Activated CD4-positive, alpha-beta memory T cell treated with anti-CD3 and anti-CD28 coated beads for 36 hours (primary cell): Measurements from ENCODE around the gene IFT25. TPM values are rescaled to one million over a fixed set of nuclear protein-coding genes. Genes with fewer than 3 reads are reported as not detected.
"Not testable (repeated sequence)": the region's sequence is repeated elsewhere in the genome, so short reads cannot be mapped to it uniquely, and the experiment has no call there.

Experiments used
- CTCF ChIA-PET: fragments of 350-600 bp; sonication (Branson Sonifier 250); formaldehyde crosslinking; loops from one replicate; lab custom pipeline; 2021; ENCODE audit warnings: antibody characterized with exemption, inconsistent platforms; lab: Charles Lee
- POLR2A ChIA-PET: fragments of 350-600 bp; sonication (Branson Sonifier 250); formaldehyde crosslinking; loops from one replicate; lab custom pipeline; 2021; ENCODE audit warnings: antibody characterized with exemption; lab: Charles Lee
- DNase-seq: peaks from one replicate; pipeline ENCODE4 v3.0.0-alpha.2; 2020
- H3K27ac Mint-ChIP-seq: one replicate; pipeline ENCODE4 v1.8.0; 2021; ENCODE audit warnings: mixed read lengths
- H3K27me3 Mint-ChIP-seq: one replicate; pipeline ENCODE4 v1.8.0; 2021; ENCODE audit warnings: mixed read lengths
- H3K36me3 Mint-ChIP-seq: one replicate; pipeline ENCODE4 v1.8.0; 2021; ENCODE audit warnings: mixed read lengths
- H3K4me1 Mint-ChIP-seq: one replicate; pipeline ENCODE4 v1.8.0; 2021; ENCODE audit warnings: low read depth, mixed read lengths
- H3K4me3 Mint-ChIP-seq: one replicate; pipeline ENCODE4 v1.8.0; 2021; ENCODE audit warnings: mild to moderate bottlenecking, mixed read lengths
- H3K9me3 Mint-ChIP-seq: one replicate; pipeline ENCODE4 v1.8.0; 2021; ENCODE audit warnings: mixed read lengths
- intact Hi-C: fragments of 100-400 bp; cut with micrococcal nuclease; formaldehyde crosslinking; loops from one replicate; pipeline ENCODE4 v1.15.1; 2023
- total RNA-seq, 2 experiments: library from RNA; stranded (reverse); gene quantifications; one replicate each; pipeline ENCODE4 v1.2.3, GENCODE V29; 2021

IFT25 gene
- 10 to 100 TPM; 52.5 to 60.3 TPM for total RNA-seq

GRCh38 chr1:53945433-53946251 is at the start of gene IFT25:
TSS of gene IFT25 (minus strand) at chr1:53945699. CDS start at chr1:53940082, 5,617 bp downstream.
- peak; percentile 99 for DNase-seq
- no peaks in the 10 kb centered on the region for H3K9me3 Mint-ChIP-seq
- H3K36me3 Mint-ChIP-seq, result peaks cover 11% of the 10 kb centered on the region
- ChIA-PET POLR2A (interaction anchor here (0.5 to 2.6 kb wide), 8 partner anchors 21 to 112 kb away, joined by 3 to 15 read pairs (median 6); partner anchors contain the start of genes NDC1, TCEANC2, TMEM59 and YIPF1), CTCF (interaction anchor here (0.7 to 9.2 kb wide), 10 partner anchors 9 to 136 kb away, joined by 3 to 76 read pairs (median 7); partner anchors contain the start of genes TCEANC2, TMEM59 and YIPF1)
- H3K4me3 Mint-ChIP-seq, result peak within 1 kb of the TSS; percentile 92
- peaks cover 48% of the 10 kb centered on the region for H3K4me1 Mint-ChIP-seq
- H3K27me3 Mint-ChIP-seq, result no peaks in the 10 kb centered on the region
- peak within 1 kb of the TSS; percentile 90 for H3K27ac Mint-ChIP-seq
- intact Hi-C loops, result loop anchor here (1.0 to 5.0 kb wide), 5 partner anchors 55 to 618 kb away; partner anchors contain the start of genes LRP8, NDC1, SSBP3 and TCEANC2

GRCh38 chr1:53994516-53994915 is 49.0 kb upstream of the IFT25 start:
- H3K9me3 Mint-ChIP-seq, intact Hi-C loops, H3K4me3 Mint-ChIP-seq, POLR2A ChIA-PET, DNase-seq, H3K4me1 Mint-ChIP-seq, H3K27me3 Mint-ChIP-seq, H3K27ac Mint-ChIP-seq, H3K36me3 Mint-ChIP-seq, CTCF ChIA-PET: not testable (repeated sequence)

GRCh38 chr1:53992085-53992874 is 46.8 kb upstream of the IFT25 start:
- no peaks in the 10 kb centered on the region for H3K27me3 Mint-ChIP-seq
- no peak overlapping the region for H3K4me3 Mint-ChIP-seq
- no peaks in the 10 kb centered on the region for H3K36me3 Mint-ChIP-seq
- no peak overlapping the region for H3K27ac Mint-ChIP-seq
- peak; percentile 14 for DNase-seq
- CTCF ChIA-PET, result interaction anchor here (0.6 kb wide), 1 partner anchor 13 kb away, joined by 3 read pairs; no protein-coding TSS in a partner anchor
- POLR2A ChIA-PET, result no interaction called here
- H3K9me3 Mint-ChIP-seq, result no peaks in the 10 kb centered on the region
- intact Hi-C loops, result no loop called here
- H3K4me1 Mint-ChIP-seq, result peaks cover 9% of the 10 kb centered on the region

GRCh38 chr1:53987880-53988279 is 42.4 kb upstream of the IFT25 start:
- Mint-ChIP-seq H3K4me1 (peaks cover 18% of the 10 kb centered on the region), H3K27me3 (no peaks in the 10 kb centered on the region), H3K27ac (no peak overlapping the region), H3K9me3 (no peaks in the 10 kb centered on the region), H3K4me3 (no peak overlapping the region), H3K36me3 (no peaks in the 10 kb centered on the region)
- intact Hi-C loops, result no loop called here
- DNase-seq, result peak; percentile 34
- ChIA-PET CTCF (interaction anchor here (0.9 kb wide), 1 partner anchor 28 kb away, joined by 4 read pairs; no protein-coding TSS in a partner anchor), POLR2A (no interaction called here)

GRCh38 chr1:53986458-53986857 is 41.0 kb upstream of the IFT25 start:
- CTCF ChIA-PET, result no interaction called here
- Mint-ChIP-seq H3K27me3 (no peaks in the 10 kb centered on the region), H3K9me3 (no peaks in the 10 kb centered on the region), H3K36me3 (no peaks in the 10 kb centered on the region), H3K27ac (no peak overlapping the region), H3K4me1 (peaks cover 18% of the 10 kb centered on the region), H3K4me3 (no peak overlapping the region)
- DNase-seq, result no peak
- intact Hi-C loops, result no loop called here
- POLR2A ChIA-PET, result no interaction called here

GRCh38 chr1:53984726-53985125 is 39.2 kb upstream of the IFT25 start:
- DNase-seq, result no peak
- Mint-ChIP-seq H3K27ac (no peak overlapping the region), H3K36me3 (no peaks in the 10 kb centered on the region), H3K27me3 (no peaks in the 10 kb centered on the region), H3K4me3 (no peak overlapping the region), H3K4me1 (peaks cover 18% of the 10 kb centered on the region), H3K9me3 (no peaks in the 10 kb centered on the region)
- ChIA-PET POLR2A (no interaction called here), CTCF (no interaction called here)
- intact Hi-C loops, result no loop called here

GRCh38 chr1:53982763-53983104 is 37.2 kb upstream of the IFT25 start:
- Mint-ChIP-seq H3K4me3 (no peak overlapping the region), H3K36me3 (no peaks in the 10 kb centered on the region), H3K9me3 (no peaks in the 10 kb centered on the region), H3K4me1 (peaks cover 11% of the 10 kb centered on the region), H3K27me3 (no peaks in the 10 kb centered on the region), H3K27ac (no peak overlapping the region)
- ChIA-PET POLR2A (no interaction called here), CTCF (no interaction called here)
- no peak for DNase-seq
- intact Hi-C loops, result no loop called here

GRCh38 chr1:53982034-53982762 is 36.7 kb upstream of the IFT25 start:
- DNase-seq, result no peak
- no peak overlapping the region for H3K27ac Mint-ChIP-seq
- H3K27me3 Mint-ChIP-seq, result no peaks in the 10 kb centered on the region
- POLR2A ChIA-PET, result no interaction called here
- H3K4me1 Mint-ChIP-seq, result peaks cover 9% of the 10 kb centered on the region
- no peaks in the 10 kb centered on the region for H3K36me3 Mint-ChIP-seq
- CTCF ChIA-PET, result no interaction called here
- no peak overlapping the region for H3K4me3 Mint-ChIP-seq
- H3K9me3 Mint-ChIP-seq, result no peaks in the 10 kb centered on the region
- intact Hi-C loops, result no loop called here

- H3K9me3 Mint-ChIP-seq, result no peaks in the 10 kb centered on the region
- H3K4me1 Mint-ChIP-seq, result peaks cover 4% of the 10 kb centered on the region
- ChIA-PET POLR2A (no interaction called here), CTCF (no interaction called here)
- no peaks in the 10 kb centered on the region for H3K27me3 Mint-ChIP-seq
- no peaks in the 10 kb centered on the region for H3K36me3 Mint-ChIP-seq
- intact Hi-C loops, result no loop called here
- no peak for DNase-seq
- no peak overlapping the region for H3K4me3 Mint-ChIP-seq
- H3K27ac Mint-ChIP-seq, result no peak overlapping the region
Observed at GRCh38 chr1:53981220-53981619, 35.7 kb upstream of the IFT25 start.

GRCh38 chr1:53979712-53980450 is 34.4 kb upstream of the IFT25 start:
- ChIA-PET POLR2A (no interaction called here), CTCF (interaction anchor here (0.6 to 1.2 kb wide), 3 partner anchors 12 to 898 kb away, joined by 3 to 4 read pairs (median 3); no protein-coding TSS in a partner anchor)
- intact Hi-C loops, result no loop called here
- Mint-ChIP-seq H3K9me3 (no peaks in the 10 kb centered on the region), H3K27ac (no peak overlapping the region), H3K36me3 (no peaks in the 10 kb centered on the region), H3K4me1 (no peaks in the 10 kb centered on the region), H3K27me3 (no peaks in the 10 kb centered on the region), H3K4me3 (no peak overlapping the region)
- DNase-seq, result no peak

- CTCF ChIA-PET, result interaction anchor here (1.2 kb wide), 1 partner anchor 115 kb away, joined by 3 read pairs; no protein-coding TSS in a partner anchor
- intact Hi-C loops, result no loop called here
Observed at GRCh38 chr1:53975861-53976260, 30.4 kb upstream of the IFT25 start.

More at GRCh38 chr1:53975861-53976260, 30.4 kb upstream of the IFT25 start:
- no peaks in the 10 kb centered on the region for H3K4me1 Mint-ChIP-seq
- no peaks in the 10 kb centered on the region for H3K27me3 Mint-ChIP-seq
- H3K9me3 Mint-ChIP-seq, result no peaks in the 10 kb centered on the region
- no peak for DNase-seq
- peaks cover 4% of the 10 kb centered on the region for H3K36me3 Mint-ChIP-seq
- H3K4me3 Mint-ChIP-seq, result no peak overlapping the region
- POLR2A ChIA-PET, result no interaction called here
- no peak overlapping the region for H3K27ac Mint-ChIP-seq
